HEK293 (cell line): ENCODE results near the gene WARS2.

Experiments used
- SP2 ChIP-seq: fragments of 450-650 bp; formaldehyde crosslinking; IDR thresholded peaks from 2 replicates; pipeline ENCODE4 v1.5.1; 2016; ENCODE audit warnings: missing biosample characterization, missing genetic modification characterization
- ZFP3 ChIP-seq: fragments of 450-650 bp; formaldehyde crosslinking; IDR thresholded peaks from 2 replicates; pipeline ENCODE4 v1.5.1; 2016; ENCODE audit warnings: low read depth, missing biosample characterization, missing genetic modification characterization
- ZNF112 ChIP-seq: fragments of 450-650 bp; formaldehyde crosslinking; IDR thresholded peaks from 2 replicates; pipeline ENCODE4 v1.5.0; 2017; ENCODE audit warnings: missing biosample characterization, missing genetic modification characterization
- ZNF274 ChIP-seq, 2 experiments: fragments of 200-500 bp in 1 of 2; fragments of 450-650 bp in 1 of 2; sonication (Bioruptor generic) in 1 of 2; formaldehyde crosslinking in 1 of 2; IDR thresholded peaks; 2 replicates each; pipeline versions ENCODE4 v1.5.1 to v1.6.1; 2014 to 2016; ENCODE audit warnings: borderline replicate concordance in 1 of 2, inconsistent platforms in 1 of 2, low read length in 1 of 2, missing biosample characterization in 1 of 2, missing genetic modification characterization in 1 of 2
- ZNF426 ChIP-seq: fragments of 450-650 bp; formaldehyde crosslinking; IDR thresholded peaks from 2 replicates; pipeline ENCODE4 v1.5.1; 2017; ENCODE audit warnings: missing biosample characterization, missing genetic modification characterization, mild to moderate bottlenecking, inconsistent platforms, moderate library complexity
- ZNF837 ChIP-seq: fragments of 450-650 bp; formaldehyde crosslinking; IDR thresholded peaks from 2 replicates; pipeline ENCODE4 v1.5.1; 2016; ENCODE audit warnings: missing biosample characterization, missing genetic modification characterization
- TF ChIP-seq, protein P1 (sequence below): fragments of 450-650 bp; formaldehyde crosslinking; IDR thresholded peaks from 2 replicates; pipeline ENCODE4 v1.5.1; 2016; ENCODE audit warnings: missing biosample characterization, missing genetic modification characterization

DNA sequence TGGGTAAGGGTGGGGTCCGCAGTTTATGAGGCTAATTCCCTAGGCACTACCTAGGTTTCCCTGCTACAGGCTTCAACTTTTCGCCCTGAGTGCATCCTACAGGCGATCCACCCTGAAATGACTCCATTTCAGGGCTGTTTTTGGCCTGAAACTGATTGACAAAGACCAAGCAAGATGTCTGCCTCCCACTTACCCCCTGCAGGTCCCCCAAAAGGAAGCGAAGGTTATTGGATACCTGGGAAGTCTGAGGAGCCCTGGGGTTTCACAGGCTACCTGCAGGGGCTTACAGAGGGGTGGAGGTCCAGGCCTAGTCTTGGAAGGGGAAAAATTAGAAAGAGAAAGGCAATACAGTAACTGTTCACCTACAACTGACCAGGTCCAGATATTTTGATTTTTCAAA lies 149.0 kb downstream of the WARS2 start:
- TF ChIP-seq ZNF274 (IDR thresholded peaks at IDR 0.05; ENCODE audit: low read length) (no peak), ZNF274 (tag by site-specific recombination; IDR thresholded peaks at IDR 0.05; ENCODE audit: borderline replicate concordance) (no peak), SP2 (tag by site-specific recombination) (no peak), ZNF837 (tag by site-specific recombination) (no peak), ZNF426 (tag by site-specific recombination) (no peak), ZFP3 (no peak), ZNF112 (tag by site-specific recombination) (no peak)
- TF ChIP-seq, protein P1, sequence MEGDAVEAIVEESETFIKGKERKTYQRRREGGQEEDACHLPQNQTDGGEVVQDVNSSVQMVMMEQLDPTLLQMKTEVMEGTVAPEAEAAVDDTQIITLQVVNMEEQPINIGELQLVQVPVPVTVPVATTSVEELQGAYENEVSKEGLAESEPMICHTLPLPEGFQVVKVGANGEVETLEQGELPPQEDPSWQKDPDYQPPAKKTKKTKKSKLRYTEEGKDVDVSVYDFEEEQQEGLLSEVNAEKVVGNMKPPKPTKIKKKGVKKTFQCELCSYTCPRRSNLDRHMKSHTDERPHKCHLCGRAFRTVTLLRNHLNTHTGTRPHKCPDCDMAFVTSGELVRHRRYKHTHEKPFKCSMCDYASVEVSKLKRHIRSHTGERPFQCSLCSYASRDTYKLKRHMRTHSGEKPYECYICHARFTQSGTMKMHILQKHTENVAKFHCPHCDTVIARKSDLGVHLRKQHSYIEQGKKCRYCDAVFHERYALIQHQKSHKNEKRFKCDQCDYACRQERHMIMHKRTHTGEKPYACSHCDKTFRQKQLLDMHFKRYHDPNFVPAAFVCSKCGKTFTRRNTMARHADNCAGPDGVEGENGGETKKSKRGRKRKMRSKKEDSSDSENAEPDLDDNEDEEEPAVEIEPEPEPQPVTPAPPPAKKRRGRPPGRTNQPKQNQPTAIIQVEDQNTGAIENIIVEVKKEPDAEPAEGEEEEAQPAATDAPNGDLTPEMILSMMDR (tag by site-specific recombination), result no peak
